ENCODE data around the gene SARNP. TPM values are rescaled to one million over a fixed set of nuclear protein-coding genes. Genes with fewer than 3 reads are reported as not detected.
A peak's percentile ranks its signal among the peaks of the same experiment; 100 is the strongest.

The SARNP gene
- total and polyA plus RNA-seq, 2 donors (not counting 1 experiment from before 2014, with no cell fraction given) = 88.5 to 183 TPM

- no peak for DNase-seq (ENCODE audit: low read depth in 2 of 2)
- Histone ChIP-seq H3K9ac (ENCODE audit: insufficient read depth, low read length) (no peak overlapping the region), H3K79me2 (ENCODE audit: control insufficient read depth, insufficient read depth, low read length) (peaks cover 12% of the 10 kb centered on the region), H3K27me3 (ENCODE audit: control insufficient read depth, insufficient read depth, low read length) (no peaks in the 10 kb centered on the region), H3K36me3 (ENCODE audit: control insufficient read depth, insufficient read depth, low read length) (peaks cover 1% of the 10 kb centered on the region), H3K4me2 (ENCODE audit: extremely low read depth, insufficient read depth, low read length) (no peak overlapping the region), H3K4me3 (replicated peaks in 1 of 4; ENCODE audit: control extremely low read depth in 1 of 4, insufficient read depth in 1 of 4, low read depth in 3 of 4, low read length in 4 of 4) (no peak overlapping the region), H2AFZ (ENCODE audit: low read length) (no peak overlapping the region), H3K9me3 (ENCODE audit: control insufficient read depth, insufficient read depth, low read depth, low read length) (no peaks in the 10 kb centered on the region), H3K27ac (ENCODE audit: insufficient read depth, low read length) (no peak overlapping the region), H3K4me1 (ENCODE audit: control insufficient read depth, extremely low read depth, insufficient read depth, low read length) (peaks cover 9% of the 10 kb centered on the region), H4K20me1 (ENCODE audit: control insufficient read depth, extremely low read depth, insufficient read depth, low read length) (no peaks in the 10 kb centered on the region)
- TF ChIP-seq, protein P1, sequence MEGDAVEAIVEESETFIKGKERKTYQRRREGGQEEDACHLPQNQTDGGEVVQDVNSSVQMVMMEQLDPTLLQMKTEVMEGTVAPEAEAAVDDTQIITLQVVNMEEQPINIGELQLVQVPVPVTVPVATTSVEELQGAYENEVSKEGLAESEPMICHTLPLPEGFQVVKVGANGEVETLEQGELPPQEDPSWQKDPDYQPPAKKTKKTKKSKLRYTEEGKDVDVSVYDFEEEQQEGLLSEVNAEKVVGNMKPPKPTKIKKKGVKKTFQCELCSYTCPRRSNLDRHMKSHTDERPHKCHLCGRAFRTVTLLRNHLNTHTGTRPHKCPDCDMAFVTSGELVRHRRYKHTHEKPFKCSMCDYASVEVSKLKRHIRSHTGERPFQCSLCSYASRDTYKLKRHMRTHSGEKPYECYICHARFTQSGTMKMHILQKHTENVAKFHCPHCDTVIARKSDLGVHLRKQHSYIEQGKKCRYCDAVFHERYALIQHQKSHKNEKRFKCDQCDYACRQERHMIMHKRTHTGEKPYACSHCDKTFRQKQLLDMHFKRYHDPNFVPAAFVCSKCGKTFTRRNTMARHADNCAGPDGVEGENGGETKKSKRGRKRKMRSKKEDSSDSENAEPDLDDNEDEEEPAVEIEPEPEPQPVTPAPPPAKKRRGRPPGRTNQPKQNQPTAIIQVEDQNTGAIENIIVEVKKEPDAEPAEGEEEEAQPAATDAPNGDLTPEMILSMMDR (conservative IDR thresholded peaks at IDR 0.05 in 1 of 2, IDR thresholded peaks at IDR 0.05 in 1 of 2; ENCODE audit: low read depth in 1 of 2, low read length in 2 of 2) = no peak
- no peak for TF ChIP-seq EZH2 (IDR thresholded peaks at IDR 0.05; ENCODE audit: low read length, missing control alignments)
Observed at GRCh38 chr12:55833056-55833455, 15.5 kb upstream of the SARNP start.

- TF ChIP-seq EZH2 (IDR thresholded peaks at IDR 0.05; ENCODE audit: low read length, missing control alignments) = no peak
- TF ChIP-seq, protein P1 (conservative IDR thresholded peaks at IDR 0.05 in 1 of 2, IDR thresholded peaks at IDR 0.05 in 1 of 2; ENCODE audit: low read depth in 1 of 2, low read length in 2 of 2) = no peak
- peak in 1 of 2 donors; percentile 31 for DNase-seq (ENCODE audit: low read depth in 2 of 2)
- peaks cover 10% of the 10 kb centered on the region for H3K4me1 ChIP-seq (ENCODE audit: control insufficient read depth, extremely low read depth, insufficient read depth, low read length)
- peaks cover 25% of the 10 kb centered on the region for H3K79me2 ChIP-seq (ENCODE audit: control insufficient read depth, insufficient read depth, low read length)
- H3K4me2 ChIP-seq (ENCODE audit: extremely low read depth, insufficient read depth, low read length) = peak overlapping the region; percentile 99
- H3K27me3 ChIP-seq (ENCODE audit: control insufficient read depth, insufficient read depth, low read length) = no peaks in the 10 kb centered on the region
- H3K9me3 ChIP-seq (ENCODE audit: control insufficient read depth, insufficient read depth, low read depth, low read length) = no peaks in the 10 kb centered on the region
- H3K4me3 ChIP-seq (replicated peaks in 1 of 4; ENCODE audit: control extremely low read depth in 1 of 4, insufficient read depth in 1 of 4, low read depth in 3 of 4, low read length in 4 of 4) = peak overlapping the region; percentile 91 to 97 (median 95)
- peak overlapping the region; percentile 9 for H2AFZ ChIP-seq (ENCODE audit: low read length)
- peak overlapping the region; percentile 83 for H3K9ac ChIP-seq (ENCODE audit: insufficient read depth, low read length)
- H3K36me3 ChIP-seq (ENCODE audit: control insufficient read depth, insufficient read depth, low read length) = peaks cover 6% of the 10 kb centered on the region
- H4K20me1 ChIP-seq (ENCODE audit: control insufficient read depth, extremely low read depth, insufficient read depth, low read length) = no peaks in the 10 kb centered on the region
- peak overlapping the region; percentile 91 for H3K27ac ChIP-seq (ENCODE audit: insufficient read depth, low read length)
Observed at GRCh38 chr12:55831447-55831815, 13.9 kb upstream of the SARNP start.

DNA sequence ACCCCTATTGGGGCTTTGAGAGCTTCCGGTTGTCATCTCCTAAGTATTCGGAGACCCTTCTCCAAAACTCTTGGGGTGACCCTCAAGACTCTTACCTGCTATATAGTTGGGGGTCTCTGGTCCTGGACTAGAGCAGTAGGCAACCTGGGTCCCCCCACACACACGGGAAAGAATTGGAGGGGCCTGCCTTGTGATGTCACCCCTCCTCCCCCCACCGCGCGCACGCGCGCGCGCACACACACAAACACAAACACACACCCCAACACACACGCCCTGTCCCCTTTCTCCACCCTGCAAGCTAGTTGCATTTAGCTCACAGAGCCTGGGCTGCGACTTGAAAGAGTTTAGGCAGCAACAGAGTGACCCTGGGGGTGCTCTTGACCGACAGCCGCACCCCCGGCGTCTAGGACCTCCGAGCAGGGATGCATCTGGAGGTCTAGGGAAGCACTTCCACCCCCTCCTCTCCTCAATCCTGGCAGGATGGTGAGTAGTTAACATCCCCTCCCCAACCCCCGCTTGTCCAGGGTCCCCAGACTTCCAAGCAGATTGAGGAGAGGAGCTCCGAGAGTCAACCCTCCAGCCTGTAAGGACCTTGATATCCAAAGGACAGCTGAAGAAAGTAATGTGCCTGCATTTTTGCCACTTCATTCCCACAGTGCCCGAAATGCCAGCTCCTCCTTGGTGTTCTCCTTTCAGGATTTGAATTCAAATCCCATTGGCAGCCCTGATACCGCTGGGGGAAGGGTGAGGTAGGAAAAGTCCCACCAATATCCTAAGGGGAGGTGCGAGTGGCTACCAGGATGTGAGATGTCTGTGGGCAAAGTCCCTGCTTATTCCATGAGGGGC, 13.3 kb upstream of the SARNP start:
- peak; percentile 66 to 81 for DNase-seq (ENCODE audit: low read depth in 2 of 2)
- Histone ChIP-seq H3K9ac (ENCODE audit: insufficient read depth, low read length) (peak overlapping the region; percentile 83), H3K27me3 (ENCODE audit: control insufficient read depth, insufficient read depth, low read length) (no peaks in the 10 kb centered on the region), H2AFZ (ENCODE audit: low read length) (peak overlapping the region; percentile 9), H4K20me1 (ENCODE audit: control insufficient read depth, extremely low read depth, insufficient read depth, low read length) (no peaks in the 10 kb centered on the region), H3K4me2 (ENCODE audit: extremely low read depth, insufficient read depth, low read length) (peak overlapping the region; percentile 99), H3K9me3 (ENCODE audit: control insufficient read depth, insufficient read depth, low read depth, low read length) (no peaks in the 10 kb centered on the region), H3K4me1 (ENCODE audit: control insufficient read depth, extremely low read depth, insufficient read depth, low read length) (peaks cover 10% of the 10 kb centered on the region), H3K36me3 (ENCODE audit: control insufficient read depth, insufficient read depth, low read length) (peaks cover 6% of the 10 kb centered on the region), H3K4me3 (replicated peaks in 1 of 4; ENCODE audit: control extremely low read depth in 1 of 4, insufficient read depth in 1 of 4, low read depth in 3 of 4, low read length in 4 of 4) (peak overlapping the region; percentile 91 to 97 (median 95)), H3K79me2 (ENCODE audit: control insufficient read depth, insufficient read depth, low read length) (peaks cover 29% of the 10 kb centered on the region), H3K27ac (ENCODE audit: insufficient read depth, low read length) (peak overlapping the region; percentile 91)
- TF ChIP-seq EZH2 (IDR thresholded peaks at IDR 0.05; ENCODE audit: low read length, missing control alignments) = no peak
- TF ChIP-seq, protein P1 (conservative IDR thresholded peaks at IDR 0.05 in 1 of 2, IDR thresholded peaks at IDR 0.05 in 1 of 2; ENCODE audit: low read depth in 1 of 2, low read length in 2 of 2) = no peak
